Psoas muscle (tissue), 8 donors: ENCODE measurements around the gene FARP1. TPM values are rescaled to one million over a fixed set of nuclear protein-coding genes. Genes with fewer than 3 reads are reported as not detected.
A peak's percentile ranks its signal among the peaks of the same experiment; 100 is the strongest.

Experiments
- ATAC-seq, 4 donors: fragments of 200-7000 bp; cut with Tn5 transposase; one replicate each; pipeline ENCODE4 v1.9.1; 2020; ENCODE audit warnings: moderate library complexity in 3 of 4, mild to moderate bottlenecking in 2 of 4
- DNase-seq, 2 donors: peaks; one replicate each; pipeline ENCODE4 v3.0.0-alpha.2; 2020
- H3K27ac ChIP-seq: fragments of 200-600 bp; one replicate; pipeline ENCODE4 v1.8.0; 2022
- H3K27me3 ChIP-seq, 3 donors: fragments of 200-600 bp in 1 of 3; one replicate each; pipeline versions ENCODE4 v1.6.1 to v1.8.0; 2013 to 2022; ENCODE audit warnings: low read length in 2 of 3, mild to moderate bottlenecking in 2 of 3, moderate library complexity in 1 of 3; ENCODE audit not compliant: insufficient read depth in 3 of 3
- H3K36me3 ChIP-seq, 2 donors: fragments of 200-600 bp in 1 of 2; one replicate each; pipeline versions ENCODE4 v1.6.1 to v1.8.0; 2013 to 2022; ENCODE audit warnings: low read depth in 1 of 2, mild to moderate bottlenecking in 1 of 2, moderate library complexity in 1 of 2; ENCODE audit not compliant: insufficient read depth in 1 of 2
- H3K4me1 ChIP-seq: fragments of 200-600 bp; one replicate; pipeline ENCODE4 v1.8.0; 2022
- H3K4me3 ChIP-seq: fragments of 200-600 bp; one replicate; pipeline ENCODE4 v1.8.0; 2022; ENCODE audit warnings: mild to moderate bottlenecking
- H3K9me3 ChIP-seq: fragments of 200-600 bp; one replicate; pipeline ENCODE4 v1.8.0; 2022
- CTCF ChIP-seq: fragments of 200-600 bp; IDR thresholded peaks from one replicate; pipeline ENCODE4 v1.8.0; 2022; ENCODE audit warnings: antibody characterized with exemption
- WGBS, 3 donors: extraction: QIAGEN DNeasy Blood & Tissue Kit; methylation state at CpG; one replicate each; pipeline versions ENCODE4 v1.1.6 to v1.1.7; 2013; 5-methylcytosine and 5-hydroxymethylcytosine counted together
- intact Hi-C, 2 donors: fragments of 100-400 bp; cut with DNase I; formaldehyde crosslinking; loops; one replicate each; pipeline versions ENCODE4 v1.11.0 to v1.14.2; 2022
- polyA plus RNA-seq, 3 donors: library from polyadenylated mRNA; stranded (reverse); fragments of 200-250 nt; gene quantifications; one replicate each; pipeline ENCODE4 v1.2.3, GENCODE V29; 2013
- total RNA-seq, 4 donors: library from RNA; stranded (reverse); fragmentation: NEBNext Ultra II Directional in 2 of 4; extraction: Animal tissue kit (Norgen Biotek cat#: 25700) in 2 of 4; gene quantifications; one replicate each; pipeline versions ENCODE4 v1.2.1 to v1.2.4, GENCODE V29; 2021 to 2023
- donor health status: healthy with polysubstance abuse.
- donor health status: DM: no; HTN: no; CAD: no; lungs with moderate emphysema.
- donor health status: Bipolar disorder and iron deficiency.
- donor health status: healthy.
- donor health status: DM: yes; HTN: yes; CAD: no.
- donor health status: DM: no; HTN: no; CAD: no.
- donor health status: DM: no; HTN: no; CAD: no.
- donor health status: DM: yes; HTN: yes; CAD: no.

The FARP1 gene
- total and polyA plus RNA-seq, 7 donors, result 5.7 to 19.4 (median 9.2) TPM

- TF ChIP-seq CTCF, result peak; percentile 9
- Histone ChIP-seq H3K4me3 (no peak overlapping the region), H3K27me3 (no peaks in the 10 kb centered on the region), H3K36me3 (no peaks in the 10 kb centered on the region), H3K9me3 (no peaks in the 10 kb centered on the region), H3K27ac (no peak overlapping the region), H3K4me1 (no peaks in the 10 kb centered on the region)
- ATAC-seq (no peak), DNase-seq (no peak)
- intact Hi-C loops, result loop anchor here in 1 of 2 donors (5.0 kb wide), 1 partner anchor 472 kb away; no protein-coding TSS in a partner anchor
- 84 to 86% (median 85%) methylated on average over 11 of the region's 11 CpGs for WGBS, 3 donors
Measured at GRCh38 chr13:98349731-98350305, 206.9 kb downstream of the FARP1 start.

- Histone ChIP-seq H3K27me3 (no peaks in the 10 kb centered on the region), H3K36me3 (no peaks in the 10 kb centered on the region), H3K4me3 (no peak overlapping the region), H3K9me3 (no peaks in the 10 kb centered on the region), H3K27ac (no peak overlapping the region), H3K4me1 (no peaks in the 10 kb centered on the region)
- WGBS, 3 donors, result 97 to 99% (median 98%) methylated on average over 6 to 9 of the region's 9 CpGs
- ATAC-seq, result no peak
- TF ChIP-seq CTCF, result no peak
- intact Hi-C loops, result no loop called here
- no peak for DNase-seq
Measured at GRCh38 chr13:98350746-98351330, 207.9 kb downstream of the FARP1 start.

- Histone ChIP-seq H3K36me3 (no peaks in the 10 kb centered on the region), H3K27me3 (no peaks in the 10 kb centered on the region), H3K4me1 (no peaks in the 10 kb centered on the region), H3K27ac (no peak overlapping the region), H3K4me3 (no peak overlapping the region), H3K9me3 (no peaks in the 10 kb centered on the region)
- DNase-seq, result no peak
- no peak for TF ChIP-seq CTCF
- ATAC-seq, result no peak
- intact Hi-C loops, result no loop called here
- WGBS, 3 donors, result 64 to 72% (median 67%) methylated on average over 8 of the region's 8 CpGs
Measured at GRCh38 chr13:98351636-98352035, 208.7 kb downstream of the FARP1 start.

GRCh38 chr13:98352226-98352625 lies 209.3 kb downstream of the FARP1 start:
- no peak overlapping the region for H3K27ac ChIP-seq
- no peak for DNase-seq
- no peaks in the 10 kb centered on the region for H3K27me3 ChIP-seq
- 74 to 87% (median 77%) methylated on average over 4 of the region's 4 CpGs for WGBS, 3 donors
- no peaks in the 10 kb centered on the region for H3K4me1 ChIP-seq
- no peak overlapping the region for H3K4me3 ChIP-seq
- H3K36me3 ChIP-seq, result no peaks in the 10 kb centered on the region
- H3K9me3 ChIP-seq, result no peaks in the 10 kb centered on the region
- no peak for ATAC-seq
- no peak for TF ChIP-seq CTCF
- intact Hi-C loops, result no loop called here

- ATAC-seq (no peak), DNase-seq (no peak)
- H3K4me3 ChIP-seq, result no peak overlapping the region
- H3K36me3 ChIP-seq, result no peaks in the 10 kb centered on the region
- no peak for TF ChIP-seq CTCF
- intact Hi-C loops, result no loop called here
- no peaks in the 10 kb centered on the region for H3K9me3 ChIP-seq
- no peak overlapping the region for H3K27ac ChIP-seq
- H3K4me1 ChIP-seq, result no peaks in the 10 kb centered on the region
- 71 to 76% (median 74%) methylated on average over 1 of the region's 1 CpG for WGBS, 3 donors
- no peaks in the 10 kb centered on the region for H3K27me3 ChIP-seq
Measured at GRCh38 chr13:98353750-98354149, 210.9 kb downstream of the FARP1 start.
